GM19324 (cell line): Measurements from ENCODE around the gene USP2.

Experiments
- ATAC-seq: cut with Tn5 transposase; IDR thresholded peaks from one replicate; pipeline ENCODE4 v1.9.1; 2021; ENCODE audit warnings: mild to moderate bottlenecking, moderate library complexity; ENCODE audit not compliant: unreplicated experiment, low FRiP score

The USP2 gene

DNA sequence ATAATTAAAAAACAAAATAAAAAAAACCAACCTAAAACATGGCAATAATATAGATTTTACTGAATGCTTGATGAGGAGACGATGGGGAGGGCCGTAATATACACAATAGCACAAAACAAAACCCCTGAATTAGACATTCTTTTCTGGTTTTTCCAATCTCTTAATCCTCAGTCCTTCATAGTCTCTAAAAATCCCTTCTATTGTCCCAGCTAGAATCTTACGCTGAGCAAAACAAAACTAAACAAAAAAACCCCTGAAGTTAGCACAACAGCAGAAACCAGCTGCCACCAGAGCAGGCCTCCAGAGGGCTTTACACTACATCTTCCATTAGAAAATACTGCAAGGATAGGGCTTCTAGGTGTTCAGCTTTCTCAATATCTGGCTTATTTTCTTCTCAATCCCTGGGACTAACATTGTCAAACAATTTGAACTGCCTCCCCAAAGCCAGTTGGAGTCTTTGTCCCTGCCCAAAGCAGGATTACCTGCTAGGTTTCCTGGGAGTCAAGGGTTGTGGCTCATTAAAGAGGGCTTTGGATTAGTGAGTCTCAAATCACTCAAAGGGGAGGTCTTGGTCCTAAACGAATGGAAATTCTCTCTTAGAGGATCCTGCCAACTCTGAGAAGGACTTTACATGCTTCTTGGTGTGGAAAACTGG, 49.3 kb downstream of the USP2 start:
- ATAC-seq: no peak

DNA sequence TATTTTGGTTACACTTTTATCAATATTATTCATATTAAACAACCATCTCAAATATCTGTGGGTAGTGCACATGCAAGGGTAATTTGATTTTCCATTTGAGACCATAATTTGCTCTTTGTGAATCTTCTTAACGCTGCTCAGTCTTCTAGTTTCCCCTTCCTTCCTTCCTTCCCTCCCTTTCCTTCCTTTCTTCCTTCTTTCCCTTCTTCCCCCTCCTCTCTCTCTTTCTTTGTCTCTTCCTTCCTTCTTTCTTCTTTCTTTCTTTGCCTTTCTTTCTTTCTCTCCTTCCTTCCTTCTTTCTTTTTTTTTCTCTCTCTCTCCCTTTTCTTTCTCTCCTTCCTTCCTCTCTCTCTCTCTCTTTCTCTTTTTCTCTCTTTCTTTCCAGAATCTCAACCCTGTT, 51.3 kb downstream of the USP2 start:
- ATAC-seq: no peak

DNA sequence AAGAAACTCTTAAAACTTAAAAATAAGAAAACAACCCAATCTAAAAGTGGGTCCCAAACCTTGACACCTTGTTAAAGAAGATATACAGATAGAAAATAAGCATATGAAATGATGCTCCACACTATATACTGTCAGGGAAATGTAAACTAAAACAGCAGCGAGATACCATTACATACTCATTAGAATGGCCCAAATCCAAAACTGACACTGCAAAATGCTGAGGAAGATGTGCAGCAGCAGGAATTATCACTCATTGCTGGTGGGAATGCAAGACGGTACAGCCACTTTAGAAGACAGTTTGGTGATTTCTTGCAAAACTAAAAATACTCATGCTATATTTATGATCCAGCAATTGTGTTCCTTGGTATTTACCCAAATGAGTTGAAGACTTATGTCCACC, 52.2 kb downstream of the USP2 start:
- no peak for ATAC-seq

DNA sequence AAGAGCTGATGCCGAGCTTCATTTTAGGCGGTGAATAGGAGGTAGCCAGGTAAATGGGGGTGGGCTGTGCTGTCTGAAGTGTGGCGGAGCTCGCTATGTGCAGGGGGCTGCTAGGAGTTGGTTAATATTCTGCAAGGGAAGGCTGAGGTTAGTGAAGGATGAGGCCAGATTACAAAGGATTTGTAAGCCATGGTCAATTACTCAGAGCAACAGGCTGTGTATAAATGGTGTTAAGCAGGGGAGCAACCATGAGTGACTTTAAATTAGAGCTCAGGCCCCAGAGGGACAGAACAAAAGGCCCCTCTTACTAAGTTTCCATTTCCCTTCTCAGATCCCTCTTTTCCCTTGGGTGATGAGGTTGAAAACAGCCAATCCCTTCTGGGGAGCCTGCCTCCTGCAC, 57.3 kb downstream of the USP2 start:
- no peak for ATAC-seq

DNA sequence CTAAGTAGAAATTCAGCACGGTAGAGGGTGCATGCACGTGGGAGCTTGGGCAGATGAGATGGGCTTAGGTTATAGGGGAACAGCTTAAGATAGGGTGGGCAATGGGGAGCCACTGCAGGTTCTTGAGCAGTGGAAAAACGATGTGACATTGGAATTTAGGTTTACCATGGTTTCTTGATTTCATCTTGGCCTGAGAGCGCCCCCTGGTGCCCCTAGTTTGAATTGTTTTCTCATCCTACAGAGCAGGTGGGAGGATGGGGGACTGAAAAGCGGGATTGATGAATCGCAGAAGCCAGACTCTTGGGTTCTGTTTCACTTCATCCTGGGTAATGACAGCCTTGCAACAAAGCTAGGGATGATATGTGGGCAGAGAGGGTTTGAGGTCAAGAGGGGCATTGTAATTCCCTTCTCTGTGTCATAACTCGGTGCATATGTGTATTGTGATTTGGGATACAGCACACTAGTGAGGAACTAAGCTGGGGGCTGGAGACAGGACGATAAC, 57.9 kb downstream of the USP2 start:
- no peak for ATAC-seq

DNA sequence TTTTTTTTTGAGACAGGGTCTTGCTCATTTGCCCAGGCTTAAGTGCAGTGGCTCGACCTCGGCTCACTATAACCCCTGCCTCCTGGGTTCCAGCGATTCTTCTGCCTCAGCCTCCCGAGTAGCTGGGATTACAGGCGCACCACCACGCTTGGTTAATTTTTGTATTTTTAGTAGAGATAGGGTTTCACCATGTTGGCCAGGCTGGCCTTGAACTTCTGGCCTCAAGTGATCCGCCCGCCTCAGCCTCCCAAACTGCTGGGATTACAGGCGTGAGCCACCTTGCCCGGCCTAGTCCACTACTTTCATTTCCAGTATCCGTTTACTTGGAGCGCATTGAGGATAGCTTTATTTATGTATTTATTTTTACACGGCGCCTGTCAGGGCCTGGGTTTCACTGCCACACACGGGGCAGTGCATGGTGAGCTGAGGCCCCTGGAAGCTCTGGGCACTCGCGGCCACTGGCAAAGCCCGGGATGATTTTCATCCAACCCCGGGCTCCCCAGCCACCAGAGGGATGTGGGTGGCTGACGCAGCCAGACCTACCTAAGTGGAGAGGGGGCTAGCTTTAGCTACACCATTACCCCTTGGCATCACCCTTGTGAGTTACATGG, 58.5 kb downstream of the USP2 start:
- no peak for ATAC-seq

DNA sequence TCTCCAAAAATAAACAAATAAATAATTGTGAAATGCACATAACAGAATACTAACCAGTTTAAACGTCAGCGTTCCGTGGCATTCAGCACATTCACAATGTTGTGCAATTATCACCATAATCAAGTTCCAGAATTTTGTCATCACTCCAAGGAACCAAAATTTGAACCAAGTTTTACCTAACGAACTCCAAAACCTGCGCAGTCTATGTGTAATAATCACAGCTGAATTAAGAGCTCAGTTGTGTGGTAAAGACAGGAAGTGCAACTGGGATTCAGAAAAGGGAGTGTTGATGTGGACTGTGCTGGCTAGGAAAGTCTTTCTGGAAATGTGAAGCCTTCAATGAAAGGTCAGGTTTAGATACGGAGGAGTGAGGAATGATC, 59.1 kb downstream of the USP2 start:
- ATAC-seq: no peak

DNA sequence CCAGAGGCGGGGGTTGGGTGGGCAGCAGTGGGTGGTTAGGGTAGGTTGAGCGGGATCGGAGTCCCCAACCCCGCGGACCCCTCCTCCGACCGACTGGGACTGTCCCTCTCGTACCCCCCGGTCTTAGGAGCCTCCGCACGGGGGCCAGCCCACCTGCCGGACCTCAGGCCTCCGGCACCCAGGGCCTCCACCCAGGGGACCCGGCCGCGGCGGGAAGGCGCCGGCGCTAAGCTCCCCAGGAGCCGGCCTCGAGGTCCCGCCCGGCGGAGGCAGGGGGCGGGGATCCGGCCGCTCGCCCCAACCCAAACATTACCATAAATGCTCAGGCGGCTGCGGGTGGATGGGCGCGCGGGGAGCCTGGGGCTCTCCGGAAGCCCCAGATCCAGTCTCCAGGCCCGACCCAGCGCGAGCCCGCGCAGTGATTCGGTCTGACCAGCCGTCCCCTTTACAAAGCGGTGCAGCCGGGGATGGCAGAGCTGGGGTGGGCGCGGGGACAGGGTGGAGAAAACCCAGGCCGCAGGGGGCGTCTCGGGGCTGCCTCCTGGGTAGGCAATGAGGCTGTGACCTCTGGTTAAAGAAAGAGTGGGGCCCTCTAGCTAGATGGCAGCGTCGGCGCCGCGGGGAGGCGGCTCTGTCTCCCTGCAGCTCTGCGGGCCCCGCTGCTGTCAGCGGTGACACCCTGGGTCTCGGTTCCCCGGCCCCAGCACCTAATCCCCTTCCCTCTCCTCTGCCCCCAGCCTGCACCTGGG, 60.5 kb downstream of the USP2 start:
- no peak for ATAC-seq

DNA sequence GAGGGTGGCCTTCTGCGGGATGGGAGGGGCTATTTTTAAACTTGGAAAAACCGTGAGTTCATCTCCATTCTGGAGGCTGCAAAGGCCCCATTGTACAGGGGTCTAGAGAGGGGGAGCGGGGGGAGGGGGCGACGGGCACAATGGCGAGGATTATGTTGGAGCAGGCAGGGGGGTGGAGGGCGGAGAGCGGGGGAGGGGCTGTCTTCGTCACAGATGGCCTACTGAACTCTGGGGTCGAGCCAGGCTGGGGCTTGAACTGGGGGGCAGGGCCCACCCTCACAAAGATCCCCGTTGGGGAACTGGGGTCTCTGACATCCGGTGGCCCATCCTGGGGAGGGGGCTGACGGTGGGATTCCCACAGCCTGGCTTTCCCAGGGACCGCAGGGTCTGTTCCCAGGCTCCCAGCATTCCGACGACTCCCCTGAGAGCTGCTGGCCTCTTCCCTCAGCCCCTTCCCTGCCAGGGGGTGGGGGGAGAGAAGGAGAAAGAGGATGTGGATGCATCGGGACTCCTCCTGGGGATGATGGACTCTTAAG, 61.2 kb downstream of the USP2 start:
- no peak for ATAC-seq

DNA sequence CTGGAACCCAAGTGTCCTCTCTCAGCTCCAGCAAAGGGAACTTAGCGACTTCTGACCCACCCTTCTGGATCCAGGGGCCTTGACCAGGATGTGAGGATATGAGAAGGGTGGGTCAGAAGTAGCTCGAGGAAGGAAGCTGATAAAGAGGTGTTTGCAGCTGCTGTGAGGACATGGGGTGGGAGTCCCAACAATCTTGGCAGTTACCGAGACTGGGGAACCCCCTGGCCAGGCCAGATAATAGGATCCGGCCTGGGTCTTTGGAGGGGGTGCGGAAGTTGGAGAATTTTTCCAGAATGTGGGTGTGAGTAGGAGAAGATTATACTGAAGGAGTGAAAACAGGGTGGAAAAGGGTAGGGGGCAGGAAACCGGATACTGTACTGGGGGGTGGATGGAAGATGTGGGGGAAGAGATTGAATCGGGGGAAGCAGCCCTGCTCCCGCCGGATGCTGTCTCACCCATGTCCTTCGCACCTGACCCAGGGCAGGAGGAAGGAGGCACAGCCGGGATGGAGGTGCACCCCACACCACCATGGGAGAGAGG, 61.7 kb downstream of the USP2 start:
- no peak for ATAC-seq

DNA sequence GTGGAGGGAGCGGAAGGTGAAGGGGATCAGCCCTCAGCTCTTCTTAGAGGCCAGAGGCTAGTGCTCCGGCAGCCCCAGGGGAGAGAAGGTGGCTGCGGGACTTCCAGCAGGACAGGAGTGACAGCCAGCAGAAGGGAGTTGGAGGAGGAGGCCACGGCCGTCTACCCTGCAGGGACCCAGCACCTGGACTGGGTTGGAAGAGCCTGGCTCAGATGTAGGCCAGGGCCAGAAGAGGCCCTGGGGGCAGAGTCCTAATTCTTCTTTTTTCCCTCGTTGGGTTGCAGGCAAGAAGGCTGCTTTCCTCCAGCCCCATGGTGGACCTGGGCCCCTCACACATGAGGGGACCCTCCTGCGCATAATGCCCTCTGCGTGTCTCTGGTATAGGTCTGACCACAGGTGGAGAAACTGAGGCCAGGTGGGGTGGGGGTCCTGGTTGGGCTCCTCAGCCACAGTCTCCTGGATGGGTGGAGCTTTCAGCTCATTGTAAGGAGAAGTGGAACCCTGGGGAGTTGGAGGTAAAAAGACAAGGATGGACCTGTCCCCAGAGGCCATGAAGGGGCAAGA, 62.3 kb downstream of the USP2 start:
- ATAC-seq: no peak

DNA sequence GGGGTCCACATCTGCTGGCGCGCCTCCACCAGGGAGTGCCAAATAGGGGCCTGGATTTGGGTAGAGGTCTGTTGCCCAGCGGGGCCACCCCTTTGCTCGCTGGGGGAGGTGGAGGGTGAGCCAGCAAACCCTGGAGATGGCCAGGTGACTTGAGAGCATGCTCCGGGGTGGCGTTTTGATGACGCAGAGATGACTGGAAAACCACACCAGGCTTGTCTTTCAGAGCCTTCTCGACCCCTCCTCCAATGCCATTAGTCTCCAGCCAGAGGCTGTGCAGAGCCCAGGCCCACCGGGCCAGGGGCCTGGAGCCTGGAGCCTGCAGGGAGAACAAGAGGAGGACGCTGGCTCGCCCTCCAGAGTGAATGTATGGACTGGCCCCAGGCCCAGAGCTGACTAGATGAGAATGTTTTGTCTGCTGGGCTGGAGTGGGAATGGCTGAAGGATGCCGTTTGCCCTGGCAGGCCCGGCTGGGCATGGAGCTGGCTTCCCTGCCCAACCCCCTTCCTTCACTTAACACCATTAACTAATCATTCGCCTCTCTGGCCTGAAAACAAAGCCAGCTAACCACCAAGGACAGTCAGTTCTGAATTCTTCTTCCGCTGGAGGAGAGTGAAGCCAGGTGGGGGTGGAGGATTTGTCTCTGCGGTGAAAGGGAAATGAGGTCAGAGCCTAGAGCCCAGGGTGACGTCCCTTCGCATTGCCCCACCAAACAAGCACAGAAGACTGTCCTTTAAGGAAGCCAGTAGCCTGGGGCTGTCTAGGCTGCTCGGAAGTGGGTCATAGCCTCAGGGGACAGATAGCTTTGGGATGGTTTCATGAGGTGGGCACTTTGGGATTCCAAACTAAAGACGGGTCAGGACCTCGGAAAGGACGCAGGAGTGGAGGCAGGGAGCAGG, 63.0 kb downstream of the USP2 start:
- ATAC-seq: no peak

DNA sequence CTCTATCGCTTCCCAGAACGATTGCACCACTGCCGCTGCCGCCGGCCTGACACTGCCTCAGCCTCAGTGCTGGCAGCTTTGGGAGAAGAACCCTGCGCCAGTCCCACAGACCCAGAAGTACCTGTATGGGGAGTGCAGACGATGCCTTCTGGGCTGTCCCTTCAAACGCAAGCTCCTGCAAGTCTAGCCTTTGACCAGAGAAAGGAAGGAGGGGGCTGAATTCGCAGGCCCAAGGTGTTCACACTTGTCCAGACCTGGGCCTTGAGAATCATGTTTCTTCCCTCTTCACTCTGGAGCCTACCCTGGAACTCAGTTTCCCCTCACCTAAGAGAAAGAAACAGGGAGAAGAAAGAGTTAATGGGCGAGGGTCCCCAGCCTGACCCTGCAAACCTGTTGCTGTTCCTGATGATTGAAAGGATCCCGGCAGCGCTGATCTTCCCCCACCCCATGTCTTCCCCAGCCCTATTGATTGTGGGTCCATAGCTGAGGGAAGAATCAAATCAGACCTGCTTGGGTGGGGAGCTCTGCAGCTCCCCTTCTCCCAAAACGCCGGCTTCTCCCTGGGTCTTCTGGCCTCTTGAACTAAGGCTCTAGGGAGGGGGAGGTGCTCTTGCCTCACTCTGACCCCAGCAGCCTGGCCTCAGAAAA, 63.8 kb downstream of the USP2 start:
- no peak for ATAC-seq

DNA sequence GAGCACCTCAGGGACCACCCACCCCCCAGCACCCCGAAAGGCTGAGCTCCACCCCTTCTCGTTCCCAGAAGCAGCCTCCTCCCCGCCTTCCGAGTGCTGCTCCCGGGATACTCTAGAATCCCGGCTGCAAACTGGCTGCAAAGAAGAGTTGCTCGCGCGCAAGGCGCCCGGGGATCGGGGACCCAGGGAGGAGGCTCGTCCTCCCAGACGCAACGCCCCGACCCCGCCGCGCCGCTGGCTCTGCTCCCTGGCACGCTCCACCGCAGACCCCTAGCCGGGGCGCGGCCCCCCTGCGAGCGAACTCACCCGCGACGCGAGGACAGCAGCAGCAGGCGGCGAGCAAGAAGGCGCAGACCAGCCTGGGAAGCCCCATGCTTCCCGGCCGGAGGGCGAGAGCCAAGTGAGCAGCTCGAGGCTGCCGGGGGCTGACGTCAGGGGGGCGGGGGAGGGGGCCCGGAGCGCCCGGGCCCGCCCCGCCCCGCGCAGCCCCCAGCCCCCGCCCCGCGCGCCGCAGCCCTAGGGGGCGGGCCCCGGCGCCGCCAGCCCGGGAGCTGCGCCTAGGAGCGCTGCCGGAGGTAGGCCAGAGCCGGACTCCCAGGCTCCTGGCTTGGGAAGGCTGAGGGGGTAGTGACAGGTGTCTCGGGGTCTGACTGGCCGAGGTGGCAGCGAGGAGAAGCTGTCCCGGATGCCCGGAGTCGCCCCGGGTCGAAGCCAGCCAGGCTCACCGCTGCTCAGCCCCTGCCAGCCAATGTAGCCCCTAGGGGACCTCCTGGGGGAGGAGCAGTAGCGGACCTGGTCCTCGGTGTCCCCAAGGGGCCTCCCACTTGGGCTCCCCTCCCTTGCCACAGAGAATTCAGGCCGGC, 64.5 kb downstream of the USP2 start, which contains the start of gene MCAM:
TSS of gene MCAM (minus strand) at position 402 of the 863 bp plus-strand sequence. CDS start at position 373, 29 bp downstream.
- ATAC-seq: no peak

DNA sequence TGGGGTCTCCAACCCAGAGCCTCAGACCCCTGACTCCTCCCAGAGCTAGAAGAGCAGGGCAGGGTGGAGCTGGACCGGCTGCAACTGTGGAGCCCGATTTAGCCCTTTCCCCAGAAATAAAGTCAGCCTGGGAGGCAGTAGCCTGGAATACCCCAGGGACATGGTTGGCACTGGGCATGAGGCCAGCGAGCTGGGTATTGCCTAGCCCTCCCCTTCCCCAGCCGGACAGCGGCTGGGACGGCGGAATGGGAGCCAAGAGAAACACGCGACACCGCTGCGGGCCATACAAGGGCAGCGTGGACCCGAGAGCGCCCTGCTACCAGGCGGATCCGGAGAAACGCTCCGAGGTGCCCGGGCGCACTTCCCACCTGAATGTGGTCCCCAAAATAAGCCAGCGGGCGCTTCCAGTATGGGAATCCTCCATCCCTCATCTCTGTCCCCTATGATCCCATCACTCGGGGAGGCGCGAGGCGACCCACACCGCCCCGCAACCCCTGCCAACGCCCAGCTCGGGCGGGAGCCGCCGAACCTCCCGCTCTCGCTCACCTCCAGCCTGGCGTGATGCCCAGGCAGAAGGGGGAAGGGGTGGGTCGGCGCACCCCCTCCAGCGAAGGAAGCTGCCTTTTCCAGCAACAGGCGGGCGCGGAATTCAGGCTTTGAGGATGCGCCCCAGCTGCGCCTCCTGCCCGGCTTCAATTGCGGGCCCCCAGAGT, 65.3 kb downstream of the USP2 start:
- ATAC-seq: no peak

DNA sequence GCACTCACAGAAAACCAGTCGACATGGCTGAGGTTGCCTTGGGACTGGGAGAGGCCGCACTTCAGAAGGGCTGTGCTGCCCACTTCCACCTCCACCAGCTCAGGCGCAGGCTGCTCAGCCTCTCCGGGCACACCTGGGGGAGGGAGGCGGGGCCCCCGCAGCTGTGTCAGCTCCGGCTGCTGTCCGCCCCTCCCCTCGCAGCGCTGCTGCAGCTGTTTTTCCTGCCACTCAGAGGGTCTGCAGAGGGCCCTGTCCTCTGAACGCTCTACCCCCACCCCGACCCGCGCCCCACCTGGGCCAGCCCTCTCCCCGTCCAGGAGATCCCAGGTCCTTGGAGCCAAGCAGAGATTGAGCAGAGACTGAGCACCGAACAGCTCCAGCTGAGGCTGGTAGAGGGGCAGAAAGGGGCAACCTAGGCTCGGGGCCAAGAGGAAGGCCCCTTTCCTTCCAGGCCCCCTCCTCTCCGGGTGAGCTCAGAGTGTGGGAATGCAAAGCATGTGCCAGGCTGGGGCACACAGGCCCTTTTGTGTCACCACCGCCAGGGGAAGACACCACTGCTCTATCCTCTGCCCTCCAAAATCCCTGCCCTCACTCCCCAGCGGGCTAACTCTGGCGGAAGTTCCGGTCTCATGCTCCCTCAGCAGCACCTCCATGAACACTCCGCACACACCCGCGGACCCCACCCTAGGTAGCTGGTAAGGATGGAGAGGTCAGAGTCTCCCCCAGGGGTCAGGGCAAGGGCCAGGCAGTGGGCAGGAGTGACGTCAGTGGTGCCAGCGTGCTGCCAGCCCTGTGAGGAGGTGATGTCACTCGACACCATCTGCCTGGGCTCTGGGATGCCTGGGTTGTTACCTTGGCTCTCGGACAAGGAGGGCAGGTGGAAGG, 66.1 kb downstream of the USP2 start:
- no peak for ATAC-seq

DNA sequence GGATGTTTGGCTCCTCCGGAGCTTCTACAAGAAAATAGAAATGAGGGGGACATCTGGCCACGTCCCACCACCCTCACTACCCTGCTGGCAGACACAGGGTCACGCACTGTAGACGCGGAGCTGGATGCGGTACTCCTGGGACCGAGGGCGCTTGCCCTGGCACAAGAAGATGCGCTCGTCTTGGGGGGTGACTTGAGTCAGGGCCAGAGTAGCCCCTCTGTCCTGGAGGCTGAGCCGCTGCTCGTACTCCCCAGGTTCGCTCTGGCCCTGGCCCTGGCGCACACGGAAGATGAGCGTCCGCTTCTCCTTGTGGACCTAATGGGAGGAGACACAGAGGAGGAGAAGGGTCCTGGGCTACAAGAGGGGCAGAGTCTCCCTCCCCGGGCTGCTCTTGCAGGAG, 66.8 kb downstream of the USP2 start:
- no peak for ATAC-seq
